HCT116 (cell line): ENCODE measurements around the gene MAPK8. TPM values are rescaled to one million over a fixed set of nuclear protein-coding genes. Genes with fewer than 3 reads are reported as not detected.

ENCODE experiments used
- ATAC-seq: fragments of 200-7000 bp; cut with Tn5 transposase; 2 replicates; pipeline ENCODE4 v1.9.1; 2020; ENCODE audit warnings: mild to moderate bottlenecking, moderate library complexity
- BruUV-seq: library from RNA; stranded (reverse); fragments of 400-500 nt; replicated peaks from 2 replicates; lab custom pipeline; 2021; lab: Mats Ljungman, UMichigan
- CTCF ChIA-PET: fragments of 300-600 bp; sonication (Branson Sonifier 250); formaldehyde crosslinking; loops from one replicate; lab custom pipeline; 2021; ENCODE audit warnings: antibody characterized with exemption; lab: Charles Lee
- POLR2A ChIA-PET: fragments of 300-600, 350-600 bp; sonication (Branson Sonifier 250); formaldehyde crosslinking; loops from one replicate; lab custom pipeline; 2021; ENCODE audit warnings: antibody characterized with exemption; lab: Charles Lee
- RAD21 ChIA-PET, 2 experiments: fragments of 300-600 bp; sonication (Branson Sonifier 250); formaldehyde crosslinking; loops; one replicate each; lab custom pipeline; 2023; ENCODE audit warnings: low total read pairs in 2 of 2; ENCODE audit not compliant: uncharacterized antibody in 2 of 2, unreplicated experiment in 2 of 2, low non-redundant PET in 1 of 2; lab: Charles Lee
- DNase-seq: peaks from one replicate; pipeline ENCODE4 v3.0.0-alpha.2; 2010; ENCODE audit warnings: low read depth, low spot score
- H2AFZ ChIP-seq: fragments of 200-600 bp; shearing (Covaris generic), sonication (generic); 2 replicates; pipeline ENCODE4 v1.6.1; 2017; ENCODE audit warnings: low read depth, mixed run types, mixed read lengths, antibody characterized with exemption, low read length; ENCODE audit not compliant: poor library complexity, severe bottlenecking
- H3K27ac ChIP-seq: 2 replicates; pipeline ENCODE4 v1.5.1; 2012; ENCODE audit warnings: low read depth, low read length
- H3K27me3 ChIP-seq: fragments of 200-600 bp; sonication (generic); 2 replicates; pipeline ENCODE4 v1.6.1; 2016; ENCODE audit warnings: mixed run types, low read length, mixed read lengths; ENCODE audit not compliant: insufficient read depth
- H3K36me3 ChIP-seq, 2 experiments: fragments of 200-500 bp in 1 of 2; fragments of 200-600 bp in 1 of 2; sonication (Bioruptor generic) in 1 of 2; sonication (generic) in 1 of 2; 2 replicates each; pipeline versions ENCODE4 v1.5.1 to v1.6.1; 2014 to 2016; ENCODE audit warnings: low read length in 2 of 2, inconsistent platforms in 1 of 2, mixed read lengths in 1 of 2, mixed run types in 1 of 2; ENCODE audit not compliant: insufficient read depth in 2 of 2, control insufficient read depth in 1 of 2
- H3K4me1 ChIP-seq, 2 experiments: fragments of 200-600 bp in 1 of 2; sonication (generic) in 1 of 2; 2 replicates each; pipeline versions ENCODE4 v1.5.1 to v1.6.1; 2012 to 2017; ENCODE audit warnings: low read length in 2 of 2, inconsistent platforms in 1 of 2, mild to moderate bottlenecking in 1 of 2, mixed read lengths in 1 of 2, mixed run types in 1 of 2, moderate library complexity in 1 of 2; ENCODE audit not compliant: insufficient read depth in 2 of 2, control insufficient read depth in 1 of 2
- H3K4me2 ChIP-seq: fragments of 200-600 bp; sonication (generic); 2 replicates; pipeline ENCODE4 v1.6.1; 2017; ENCODE audit warnings: mixed run types, low read length, mixed read lengths
- H3K4me3 ChIP-seq, 2 experiments: fragments of 200-600 bp in 1 of 2; sonication (generic) in 1 of 2; replicated peaks in 1 of 2; 2 replicates each; pipeline ENCODE4 v1.5.1; 2011 to 2016; ENCODE audit warnings: low read length in 2 of 2, control low read depth in 1 of 2, low read depth in 1 of 2, mild to moderate bottlenecking in 1 of 2, mixed read lengths in 1 of 2, mixed run types in 1 of 2
- H3K79me2 ChIP-seq: fragments of 200-600 bp; sonication (generic); 2 replicates; pipeline ENCODE4 v1.6.1; 2017; ENCODE audit warnings: mild to moderate bottlenecking, mixed run types, low read length, moderate library complexity, mixed read lengths; ENCODE audit not compliant: insufficient read depth
- H3K9ac ChIP-seq: fragments of 200-600 bp; sonication (generic); 2 replicates; pipeline ENCODE4 v1.6.1; 2016; ENCODE audit warnings: low read length, mixed read lengths
- H3K9me2 ChIP-seq: fragments of 200-600 bp; sonication (generic), shearing (Covaris generic); 2 replicates; pipeline ENCODE4 v1.6.1; 2017; ENCODE audit warnings: mixed run types, mild to moderate bottlenecking, moderate library complexity; ENCODE audit not compliant: insufficient read depth
- H3K9me3 ChIP-seq, 2 experiments: fragments of 200-500 bp in 1 of 2; fragments of 200-600 bp in 1 of 2; sonication (Bioruptor generic) in 1 of 2; sonication (generic) in 1 of 2; 2 replicates each; pipeline ENCODE4 v1.6.1; 2014 to 2017; ENCODE audit warnings: low read length in 2 of 2, mixed read lengths in 2 of 2, inconsistent platforms in 1 of 2, low read depth in 1 of 2, mild to moderate bottlenecking in 1 of 2, mixed run types in 1 of 2, moderate library complexity in 1 of 2; ENCODE audit not compliant: control insufficient read depth in 1 of 2, insufficient read depth in 1 of 2
- H4K20me1 ChIP-seq: fragments of 200-600 bp; sonication (generic), shearing (Covaris generic); 2 replicates; pipeline ENCODE4 v1.6.1; 2017; ENCODE audit warnings: mixed run types, mild to moderate bottlenecking, moderate library complexity; ENCODE audit not compliant: insufficient read depth
- EGR1 ChIP-seq: IDR thresholded peaks from 2 replicates; pipeline ENCODE4 v1.6.1; 2012; ENCODE audit warnings: low read depth
- ELF1 ChIP-seq: IDR thresholded peaks from 2 replicates; pipeline ENCODE4 v1.6.1; 2012; ENCODE audit warnings: low read depth, borderline replicate concordance
- FOSL1 ChIP-seq: IDR thresholded peaks from 2 replicates; pipeline ENCODE4 v1.6.1; 2012; ENCODE audit warnings: low read depth
- POLR2AphosphoS5 ChIP-seq: IDR thresholded peaks from 2 replicates; pipeline ENCODE4 v1.6.1; 2011; ENCODE audit warnings: mild to moderate bottlenecking, low read depth, low read length, moderate library complexity
- REST ChIP-seq: IDR thresholded peaks from 2 replicates; pipeline ENCODE4 v1.6.1; 2012; ENCODE audit warnings: low read depth
- YY1 ChIP-seq: IDR thresholded peaks from 2 replicates; pipeline ENCODE4 v1.6.1; 2011; ENCODE audit warnings: low read length, low read depth, moderate library complexity, mild to moderate bottlenecking; ENCODE audit not compliant: insufficient replicate concordance; ENCODE audit errors: extremely low read depth
- ZFX ChIP-seq: fragments of 450-650 bp; IDR thresholded peaks from 2 replicates; pipeline ENCODE4 v1.6.1; 2017
- intact Hi-C: fragments of 100-400 bp; cut with micrococcal nuclease; formaldehyde crosslinking; loops from 2 replicates; pipeline ENCODE4 v1.10.0; 2022
- total RNA-seq: library from RNA; stranded (reverse); gene quantifications from one replicate; pipeline ENCODE4 v1.2.1, GENCODE V29; 2021; ENCODE audit not compliant: unreplicated experiment

Gene MAPK8
- total RNA-seq, 1 experiment from 2014 or later, result 71.0 TPM

DNA sequence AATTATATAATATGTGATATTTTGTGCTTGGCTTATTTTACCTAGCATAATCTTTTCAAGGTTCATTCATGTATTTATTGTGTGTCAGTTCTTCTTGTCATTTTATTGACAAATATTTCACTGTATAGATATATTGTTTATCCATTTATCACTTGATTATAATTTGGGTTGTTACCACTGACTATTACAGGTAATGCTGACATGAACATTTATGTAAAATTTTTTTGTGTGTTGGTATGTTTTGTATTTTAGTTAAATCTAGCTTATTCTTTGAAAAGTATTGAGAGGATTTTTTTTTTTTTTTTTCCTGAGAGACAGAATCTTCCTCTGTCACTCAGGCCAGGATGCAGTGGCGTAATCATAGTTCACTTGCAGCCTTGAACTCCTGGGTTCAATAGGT lies 107.7 kb downstream of the MAPK8 start (continued):
- TF ChIP-seq REST (no peak), EGR1 (no peak), ELF1 (no peak), ZFX (no peak), POLR2AphosphoS5 (no peak), YY1 (no peak)
- TF ChIP-seq, all 23 proteins: peak for 0

GRCh38 chr10:48414778-48415177 lies 108.3 kb downstream of the MAPK8 start:
- Histone ChIP-seq H2AFZ (no peak overlapping the region), H4K20me1 (no peaks in the 10 kb centered on the region), H3K4me1 (no peaks in the 10 kb centered on the region), H3K9me3 (no peaks in the 10 kb centered on the region), H3K4me2 (no peak overlapping the region), H3K9ac (no peak overlapping the region), H3K36me3 (peaks cover 0 to 10% of the 10 kb centered on the region in 2 experiments; a peak in 1 of 4 replicates), H3K9me2 (no peaks in the 10 kb centered on the region), H3K27me3 (no peaks in the 10 kb centered on the region), H3K79me2 (no peaks in the 10 kb centered on the region), H3K27ac (no peak overlapping the region), H3K4me3 (no peak overlapping the region)
- RAD21 ChIA-PET, result no interaction called here
- intact Hi-C loops, result no loop called here
- ATAC-seq, result no peak
- POLR2A ChIA-PET, result no interaction called here
- CTCF ChIA-PET, result no interaction called here
- BruUV-seq, result no TSS peak
- TF ChIP-seq FOSL1 (no peak), EGR1 (no peak)
- DNase-seq, result no peak
